BLaER1 treated with 17β-estradiol and CSF1 and Interleukin-3, amounts not matched to agents 10 nM and 100 nM (cell line): ENCODE results near the gene TMEM235.

Experiments
- H3K27ac ChIP-seq, 11 experiments: shearing (Covaris generic); formaldehyde crosslinking; 2 replicates each; pipeline ENCODE4 v1.8.1; 2022
- H3K27me3 ChIP-seq, 11 experiments: shearing (Covaris generic); formaldehyde crosslinking; 2 replicates each; pipeline ENCODE4 v1.8.1; 2022
- H3K36me3 ChIP-seq, 11 experiments: shearing (Covaris generic); formaldehyde crosslinking; 2 replicates each; pipeline ENCODE4 v1.8.1; 2022
- H3K4me1 ChIP-seq, 10 experiments: shearing (Covaris generic); formaldehyde crosslinking; 2 replicates each; pipeline ENCODE4 v1.8.1; 2022
- H3K4me2 ChIP-seq, 11 experiments: shearing (Covaris generic); formaldehyde crosslinking; 2 replicates each; pipeline ENCODE4 v1.8.1; 2022
- H3K4me3 ChIP-seq, 10 experiments: shearing (Covaris generic); formaldehyde crosslinking; 2 replicates each; pipeline ENCODE4 v1.8.1; 2022
- H3K9ac ChIP-seq, 11 experiments: shearing (Covaris generic); formaldehyde crosslinking; 2 replicates each; pipeline ENCODE4 v1.8.1; 2022
- H3K9me3 ChIP-seq, 11 experiments: shearing (Covaris generic); formaldehyde crosslinking; replicated peaks in 1 of 11; 2 replicates each; pipeline ENCODE4 v1.8.1; 2022
- H4K20me1 ChIP-seq, 11 experiments: shearing (Covaris generic); formaldehyde crosslinking; 2 replicates each; pipeline ENCODE4 v1.8.1; 2022
- Cebpa-rat ChIP-seq, 11 experiments: shearing (Covaris generic); IDR thresholded peaks; 2 replicates each; pipeline ENCODE4 v1.8.1; 2022

The TMEM235 gene

DNA sequence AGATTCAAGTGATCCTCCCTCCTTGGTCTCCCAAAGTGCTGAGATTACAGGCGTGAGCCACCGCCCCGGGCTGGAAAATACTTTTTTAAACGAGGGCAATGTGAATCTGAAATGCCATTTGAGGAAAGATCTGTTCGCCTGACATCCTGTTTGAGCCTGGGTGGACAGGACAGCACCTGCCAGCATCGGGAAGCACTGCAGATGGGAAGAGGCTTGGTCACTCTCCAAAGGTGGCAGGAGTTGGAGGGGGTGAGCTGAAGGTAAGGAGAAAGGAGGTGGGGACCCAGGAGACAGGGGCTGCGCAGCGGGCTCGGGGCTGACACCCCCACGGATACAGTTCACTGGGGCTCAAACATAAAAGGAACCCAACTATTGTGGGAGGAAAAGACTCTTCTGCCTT, 21.3 kb upstream of the TMEM235 start:
- Histone ChIP-seq H3K9ac (no peak overlapping the region), H4K20me1 (no peaks in the 10 kb centered on the region; a peak in 1 of 22 replicates), H3K4me1 (peaks cover 7 to 14% (median 8%) of the 10 kb centered on the region in 10 experiments), H3K4me3 (no peak overlapping the region), H3K4me2 (no peak overlapping the region), H3K27me3 (no peaks in the 10 kb centered on the region), H3K9me3 (no peaks in the 10 kb centered on the region), H3K36me3 (peaks cover 5 to 31% (median 24%) of the 10 kb centered on the region in 11 experiments), H3K27ac (no peak overlapping the region)
- no peak for TF ChIP-seq Cebpa-rat (IDR thresholded peaks at IDR 0.05)

DNA sequence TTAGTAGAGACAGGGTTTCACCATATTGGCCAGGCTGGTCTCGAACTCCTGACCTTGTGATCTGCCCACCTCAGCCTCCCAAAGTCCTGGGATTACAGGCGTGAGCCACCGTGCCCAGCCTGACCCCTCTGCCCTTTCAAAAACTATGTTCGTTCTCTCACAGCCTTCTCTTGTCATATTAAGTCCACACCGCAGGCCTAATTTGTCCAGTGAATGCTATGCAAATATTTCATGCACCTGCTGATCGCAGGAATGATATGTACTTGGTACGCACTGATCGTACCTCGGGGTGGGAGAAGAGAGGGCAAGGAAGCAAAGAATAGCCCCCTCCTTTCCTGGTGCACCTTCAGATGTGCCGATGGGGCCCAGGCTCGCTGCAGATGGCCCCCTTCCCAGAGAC, 20.4 kb upstream of the TMEM235 start:
- H3K9ac ChIP-seq = no peak overlapping the region
- no peak overlapping the region for H3K4me3 ChIP-seq
- no peaks in the 10 kb centered on the region for H3K27me3 ChIP-seq
- peaks cover 15 to 18% (median 17%) of the 10 kb centered on the region in 10 experiments for H3K4me1 ChIP-seq
- no peak overlapping the region for H3K27ac ChIP-seq
- no peak overlapping the region for H3K4me2 ChIP-seq
- H3K36me3 ChIP-seq = peaks cover 0 to 26% (median 15%) of the 10 kb centered on the region in 11 experiments; a peak in 19 of 22 replicates
- H4K20me1 ChIP-seq = no peaks in the 10 kb centered on the region; a peak in 1 of 22 replicates
- TF ChIP-seq Cebpa-rat (IDR thresholded peaks at IDR 0.05) = no peak
- no peaks in the 10 kb centered on the region for H3K9me3 ChIP-seq

DNA sequence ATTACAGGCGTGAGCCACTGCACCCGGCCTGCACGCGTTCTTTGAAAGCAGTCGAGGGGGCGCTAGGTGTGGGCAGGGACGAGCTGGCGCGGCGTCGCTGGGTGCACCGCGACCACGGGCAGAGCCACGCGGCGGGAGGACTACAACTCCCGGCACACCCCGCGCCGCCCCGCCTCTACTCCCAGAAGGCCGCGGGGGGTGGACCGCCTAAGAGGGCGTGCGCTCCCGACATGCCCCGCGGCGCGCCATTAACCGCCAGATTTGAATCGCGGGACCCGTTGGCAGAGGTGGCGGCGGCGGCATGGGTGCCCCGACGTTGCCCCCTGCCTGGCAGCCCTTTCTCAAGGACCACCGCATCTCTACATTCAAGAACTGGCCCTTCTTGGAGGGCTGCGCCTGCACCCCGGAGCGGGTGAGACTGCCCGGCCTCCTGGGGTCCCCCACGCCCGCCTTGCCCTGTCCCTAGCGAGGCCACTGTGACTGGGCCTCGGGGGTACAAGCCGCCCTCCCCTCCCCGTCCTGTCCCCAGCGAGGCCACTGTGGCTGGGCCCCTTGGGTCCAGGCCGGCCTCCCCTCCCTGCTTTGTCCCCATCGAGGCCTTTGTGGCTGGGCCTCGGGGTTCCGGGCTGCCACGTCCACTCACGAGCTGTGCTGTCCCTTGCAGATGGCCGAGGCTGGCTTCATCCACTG, 17.3 kb upstream of the TMEM235 start, which contains the start of gene BIRC5:
Gene BIRC5, plus strand, starts transcription at position 238 of the 690 bp plus-strand sequence. Its CDS starts 64 bp downstream, at position 302.
- no peaks in the 10 kb centered on the region for H3K27me3 ChIP-seq
- peak within 1 kb of the TSS; percentile 66 to 94 (median 83) for H3K4me3 ChIP-seq
- peak within 1 kb of the TSS; percentile 71 to 98 (median 94) for H3K4me2 ChIP-seq
- peak within 1 kb of the TSS; percentile 72 to 97 (median 93) for H3K9ac ChIP-seq
- H3K9me3 ChIP-seq = no peaks in the 10 kb centered on the region
- H3K27ac ChIP-seq = peak within 1 kb of the TSS in 10 of 11 experiments; percentile 57 to 97 (median 94); a peak in 20 of 22 replicates
- no peak for TF ChIP-seq Cebpa-rat (IDR thresholded peaks at IDR 0.05)
- H3K36me3 ChIP-seq = peaks cover 0 to 38% (median 30%) of the 10 kb centered on the region in 11 experiments; a peak in 18 of 22 replicates
- peaks cover 0 to 12% (median 4%) of the 10 kb centered on the region in 11 experiments; a peak in 8 of 22 replicates for H4K20me1 ChIP-seq
- peaks cover 13 to 29% (median 24%) of the 10 kb centered on the region in 10 experiments for H3K4me1 ChIP-seq

DNA sequence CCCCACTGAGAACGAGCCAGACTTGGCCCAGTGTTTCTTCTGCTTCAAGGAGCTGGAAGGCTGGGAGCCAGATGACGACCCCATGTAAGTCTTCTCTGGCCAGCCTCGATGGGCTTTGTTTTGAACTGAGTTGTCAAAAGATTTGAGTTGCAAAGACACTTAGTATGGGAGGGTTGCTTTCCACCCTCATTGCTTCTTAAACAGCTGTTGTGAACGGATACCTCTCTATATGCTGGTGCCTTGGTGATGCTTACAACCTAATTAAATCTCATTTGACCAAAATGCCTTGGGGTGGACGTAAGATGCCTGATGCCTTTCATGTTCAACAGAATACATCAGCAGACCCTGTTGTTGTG, 16.7 kb upstream of the TMEM235 start:
- H3K9ac ChIP-seq = peak overlapping the region; percentile 72 to 97 (median 93)
- H3K27ac ChIP-seq = peak overlapping the region in 10 of 11 experiments; percentile 57 to 97 (median 94); a peak in 20 of 22 replicates
- peaks cover 0 to 43% (median 36%) of the 10 kb centered on the region in 11 experiments; a peak in 18 of 22 replicates for H3K36me3 ChIP-seq
- H4K20me1 ChIP-seq = peaks cover 0 to 18% (median 6%) of the 10 kb centered on the region in 11 experiments; a peak in 8 of 22 replicates
- peak overlapping the region; percentile 66 to 94 (median 83) for H3K4me3 ChIP-seq
- no peaks in the 10 kb centered on the region for H3K9me3 ChIP-seq
- no peaks in the 10 kb centered on the region for H3K27me3 ChIP-seq
- peak overlapping the region; percentile 71 to 98 (median 94) for H3K4me2 ChIP-seq
- H3K4me1 ChIP-seq = peaks cover 13 to 29% (median 24%) of the 10 kb centered on the region in 10 experiments
- no peak for TF ChIP-seq Cebpa-rat (IDR thresholded peaks at IDR 0.05)

DNA sequence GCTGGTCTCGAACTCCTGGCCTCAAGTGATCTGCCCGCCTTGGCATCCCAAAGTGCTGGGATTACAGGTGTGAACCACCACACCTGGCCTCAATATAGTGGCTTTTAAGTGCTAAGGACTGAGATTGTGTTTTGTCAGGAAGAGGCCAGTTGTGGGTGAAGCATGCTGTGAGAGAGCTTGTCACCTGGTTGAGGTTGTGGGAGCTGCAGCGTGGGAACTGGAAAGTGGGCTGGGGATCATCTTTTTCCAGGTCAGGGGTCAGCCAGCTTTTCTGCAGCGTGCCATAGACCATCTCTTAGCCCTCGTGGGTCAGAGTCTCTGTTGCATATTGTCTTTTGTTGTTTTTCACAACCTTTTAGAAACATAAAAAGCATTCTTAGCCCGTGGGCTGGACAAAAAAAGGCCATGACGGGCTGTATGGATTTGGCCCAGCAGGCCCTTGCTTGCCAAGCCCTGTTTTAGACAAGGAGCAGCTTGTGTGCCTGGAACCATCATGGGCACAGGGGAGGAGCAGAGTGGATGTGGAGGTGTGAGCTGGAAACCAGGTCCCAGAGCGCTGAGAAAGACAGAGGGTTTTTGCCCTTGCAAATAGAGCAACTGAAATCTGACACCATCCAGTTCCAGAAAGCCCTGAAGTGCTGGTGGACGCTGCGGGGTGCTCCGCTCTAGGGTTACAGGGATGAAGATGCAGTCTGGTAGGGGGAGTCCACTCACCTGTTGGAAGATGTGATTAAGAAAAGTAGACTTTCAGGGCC, 11.9 kb upstream of the TMEM235 start:
- H3K4me2 ChIP-seq = no peak overlapping the region
- peaks cover 0 to 56% (median 25%) of the 10 kb centered on the region in 11 experiments; a peak in 11 of 22 replicates for H4K20me1 ChIP-seq
- no peaks in the 10 kb centered on the region for H3K9me3 ChIP-seq
- H3K9ac ChIP-seq = peak overlapping the region in 1 of 11 experiments; percentile 13; a peak in 1 of 22 replicates
- H3K4me1 ChIP-seq = peaks cover 10 to 25% (median 21%) of the 10 kb centered on the region in 10 experiments
- H3K27me3 ChIP-seq = no peaks in the 10 kb centered on the region
- H3K4me3 ChIP-seq = no peak overlapping the region
- H3K27ac ChIP-seq = no peak overlapping the region
- TF ChIP-seq Cebpa-rat (IDR thresholded peaks at IDR 0.05) = no peak
- H3K36me3 ChIP-seq = peaks cover 0 to 92% (median 82%) of the 10 kb centered on the region in 11 experiments; a peak in 20 of 22 replicates

DNA sequence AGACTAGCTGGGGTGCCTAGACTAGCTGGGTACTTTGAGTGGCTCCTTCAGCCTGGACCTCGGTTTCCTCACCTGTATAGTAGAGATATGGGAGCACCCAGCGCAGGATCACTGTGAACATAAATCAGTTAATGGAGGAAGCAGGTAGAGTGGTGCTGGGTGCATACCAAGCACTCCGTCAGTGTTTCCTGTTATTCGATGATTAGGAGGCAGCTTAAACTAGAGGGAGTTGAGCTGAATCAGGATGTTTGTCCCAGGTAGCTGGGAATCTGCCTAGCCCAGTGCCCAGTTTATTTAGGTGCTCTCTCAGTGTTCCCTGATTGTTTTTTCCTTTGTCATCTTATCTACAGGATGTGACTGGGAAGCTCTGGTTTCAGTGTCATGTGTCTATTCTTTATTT, 8.4 kb upstream of the TMEM235 start:
- Histone ChIP-seq H3K27me3 (peaks cover 0 to 10% (median 6%) of the 10 kb centered on the region in 11 experiments; a peak in 5 of 22 replicates), H3K4me3 (no peak overlapping the region), H3K4me2 (no peak overlapping the region), H3K36me3 (peaks cover 0 to 80% (median 73%) of the 10 kb centered on the region in 11 experiments; a peak in 20 of 22 replicates), H3K9me3 (no peaks in the 10 kb centered on the region), H3K27ac (no peak overlapping the region; a peak in 1 of 22 replicates), H4K20me1 (peaks cover 0 to 76% (median 29%) of the 10 kb centered on the region in 11 experiments; a peak in 12 of 22 replicates), H3K9ac (peak overlapping the region in 4 of 11 experiments; percentile 1 to 31 (median 10); a peak in 2 of 22 replicates), H3K4me1 (peaks cover 15 to 22% (median 18%) of the 10 kb centered on the region in 10 experiments)
- no peak for TF ChIP-seq Cebpa-rat (IDR thresholded peaks at IDR 0.05)

DNA sequence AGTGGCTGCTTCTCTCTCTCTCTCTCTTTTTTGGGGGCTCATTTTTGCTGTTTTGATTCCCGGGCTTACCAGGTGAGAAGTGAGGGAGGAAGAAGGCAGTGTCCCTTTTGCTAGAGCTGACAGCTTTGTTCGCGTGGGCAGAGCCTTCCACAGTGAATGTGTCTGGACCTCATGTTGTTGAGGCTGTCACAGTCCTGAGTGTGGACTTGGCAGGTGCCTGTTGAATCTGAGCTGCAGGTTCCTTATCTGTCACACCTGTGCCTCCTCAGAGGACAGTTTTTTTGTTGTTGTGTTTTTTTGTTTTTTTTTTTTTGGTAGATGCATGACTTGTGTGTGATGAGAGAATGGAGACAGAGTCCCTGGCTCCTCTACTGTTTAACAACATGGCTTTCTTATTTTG, 7.7 kb upstream of the TMEM235 start:
- H3K4me2 ChIP-seq = no peak overlapping the region
- H3K27me3 ChIP-seq = peaks cover 0 to 10% (median 6%) of the 10 kb centered on the region in 11 experiments; a peak in 5 of 22 replicates
- H3K27ac ChIP-seq = no peak overlapping the region
- H3K4me1 ChIP-seq = peaks cover 15 to 28% (median 23%) of the 10 kb centered on the region in 10 experiments
- peaks cover 0 to 70% (median 29%) of the 10 kb centered on the region in 11 experiments; a peak in 12 of 22 replicates for H4K20me1 ChIP-seq
- no peak for TF ChIP-seq Cebpa-rat (IDR thresholded peaks at IDR 0.05)
- H3K4me3 ChIP-seq = no peak overlapping the region
- no peaks in the 10 kb centered on the region for H3K9me3 ChIP-seq
- H3K9ac ChIP-seq = no peak overlapping the region
- H3K36me3 ChIP-seq = peaks cover 0 to 73% (median 66%) of the 10 kb centered on the region in 11 experiments; a peak in 20 of 22 replicates

DNA sequence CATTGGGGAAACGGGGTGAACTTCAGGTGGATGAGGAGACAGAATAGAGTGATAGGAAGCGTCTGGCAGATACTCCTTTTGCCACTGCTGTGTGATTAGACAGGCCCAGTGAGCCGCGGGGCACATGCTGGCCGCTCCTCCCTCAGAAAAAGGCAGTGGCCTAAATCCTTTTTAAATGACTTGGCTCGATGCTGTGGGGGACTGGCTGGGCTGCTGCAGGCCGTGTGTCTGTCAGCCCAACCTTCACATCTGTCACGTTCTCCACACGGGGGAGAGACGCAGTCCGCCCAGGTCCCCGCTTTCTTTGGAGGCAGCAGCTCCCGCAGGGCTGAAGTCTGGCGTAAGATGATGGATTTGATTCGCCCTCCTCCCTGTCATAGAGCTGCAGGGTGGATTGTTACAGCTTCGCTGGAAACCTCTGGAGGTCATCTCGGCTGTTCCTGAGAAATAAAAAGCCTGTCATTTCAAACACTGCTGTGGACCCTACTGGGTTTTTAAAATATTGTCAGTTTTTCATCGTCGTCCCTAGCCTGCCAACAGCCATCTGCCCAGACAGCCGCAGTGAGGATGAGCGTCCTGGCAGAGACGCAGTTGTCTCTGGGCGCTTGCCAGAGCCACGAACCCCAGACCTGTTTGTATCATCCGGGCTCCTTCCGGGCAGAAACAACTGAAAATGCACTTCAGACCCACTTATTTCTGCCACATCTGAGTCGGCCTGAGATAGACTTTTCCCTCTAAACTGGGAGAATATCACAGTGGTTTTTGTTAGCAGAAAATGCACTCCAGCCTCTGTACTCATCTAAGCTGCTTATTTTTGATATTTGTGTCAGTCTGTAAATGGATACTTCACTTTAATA, 7.0 kb upstream of the TMEM235 start:
- no peak overlapping the region; a peak in 1 of 22 replicates for H3K9ac ChIP-seq
- H4K20me1 ChIP-seq = peaks cover 0 to 63% (median 29%) of the 10 kb centered on the region in 11 experiments; a peak in 12 of 22 replicates
- no peak overlapping the region for H3K4me3 ChIP-seq
- no peak for TF ChIP-seq Cebpa-rat (IDR thresholded peaks at IDR 0.05)
- no peak overlapping the region for H3K4me2 ChIP-seq
- H3K36me3 ChIP-seq = peaks cover 0 to 66% (median 59%) of the 10 kb centered on the region in 11 experiments; a peak in 20 of 22 replicates
- H3K27me3 ChIP-seq = peaks cover 0 to 10% (median 6%) of the 10 kb centered on the region in 11 experiments; a peak in 5 of 22 replicates
- no peak overlapping the region for H3K27ac ChIP-seq
- no peaks in the 10 kb centered on the region for H3K9me3 ChIP-seq
- H3K4me1 ChIP-seq = peaks cover 15 to 29% (median 23%) of the 10 kb centered on the region in 10 experiments
